ENCODE results near the gene YTHDF1. TPM values are rescaled to one million over a fixed set of nuclear protein-coding genes. Genes with fewer than 3 reads are reported as not detected.

YTHDF1 gene
- total RNA-seq, 2 donors from 2014 or later: 34.7 to 39.1 TPM

DNA sequence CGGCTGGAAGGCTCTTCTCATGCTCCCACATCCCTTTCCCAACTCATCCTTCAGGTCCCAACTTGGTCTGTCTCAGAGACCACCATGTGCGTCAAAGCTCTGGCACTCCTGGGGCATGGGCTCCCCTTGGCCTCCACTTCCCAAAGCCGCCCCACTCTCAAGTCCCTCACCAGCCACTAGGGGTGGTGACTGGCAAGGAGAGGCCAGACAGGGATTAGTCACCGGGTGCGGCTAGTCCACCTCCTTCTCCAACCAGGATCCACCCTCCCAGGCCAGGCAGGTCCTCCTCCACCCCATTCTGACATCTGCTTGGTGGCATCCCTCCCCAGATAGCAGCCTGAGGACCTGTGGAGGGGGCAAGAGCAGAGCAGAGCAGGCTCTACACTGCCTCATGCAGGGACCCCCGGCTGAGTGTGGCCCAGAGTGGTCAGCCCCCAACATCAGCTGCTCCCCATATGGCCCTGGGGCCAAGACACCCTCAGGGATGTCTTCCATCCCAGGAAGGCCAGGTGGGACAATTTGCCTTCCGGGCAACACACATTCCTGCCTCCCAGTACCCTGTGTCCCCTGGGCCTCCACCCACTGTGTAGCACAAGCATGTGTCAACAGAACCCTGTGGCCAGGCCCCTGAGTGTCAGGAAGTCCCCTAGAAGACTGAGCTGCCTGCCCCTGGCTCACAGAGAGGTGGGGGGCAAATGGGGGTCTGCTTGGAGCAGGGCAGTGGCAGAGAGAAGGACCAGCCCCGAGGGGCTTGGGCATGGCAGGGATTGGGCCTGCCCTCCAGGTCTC is 29.2 kb downstream of the YTHDF1 start:
- H3K27ac Mint-ChIP-seq: no peak overlapping the region
- ATAC-seq: no peak
- H3K36me3 Mint-ChIP-seq: no peaks in the 10 kb centered on the region
- H3K9me3 Mint-ChIP-seq: no peaks in the 10 kb centered on the region
- no peak for DNase-seq (ENCODE audit: low spot score in 2 of 2)

GRCh38 chr20:63186084-63186483 is 29.8 kb downstream of the YTHDF1 start:
- ATAC-seq: no peak
- Mint-ChIP-seq H3K36me3 (no peaks in the 10 kb centered on the region), H3K9me3 (no peaks in the 10 kb centered on the region), H3K27ac (no peak overlapping the region)
- no peak for DNase-seq (ENCODE audit: low spot score in 2 of 2)

GRCh38 chr20:63185215-63185796 is 30.6 kb downstream of the YTHDF1 start:
- Mint-ChIP-seq H3K9me3 (no peaks in the 10 kb centered on the region), H3K27ac (no peak overlapping the region), H3K36me3 (no peaks in the 10 kb centered on the region)
- ATAC-seq (no peak), DNase-seq (ENCODE audit: low spot score in 2 of 2) (no peak)

DNA sequence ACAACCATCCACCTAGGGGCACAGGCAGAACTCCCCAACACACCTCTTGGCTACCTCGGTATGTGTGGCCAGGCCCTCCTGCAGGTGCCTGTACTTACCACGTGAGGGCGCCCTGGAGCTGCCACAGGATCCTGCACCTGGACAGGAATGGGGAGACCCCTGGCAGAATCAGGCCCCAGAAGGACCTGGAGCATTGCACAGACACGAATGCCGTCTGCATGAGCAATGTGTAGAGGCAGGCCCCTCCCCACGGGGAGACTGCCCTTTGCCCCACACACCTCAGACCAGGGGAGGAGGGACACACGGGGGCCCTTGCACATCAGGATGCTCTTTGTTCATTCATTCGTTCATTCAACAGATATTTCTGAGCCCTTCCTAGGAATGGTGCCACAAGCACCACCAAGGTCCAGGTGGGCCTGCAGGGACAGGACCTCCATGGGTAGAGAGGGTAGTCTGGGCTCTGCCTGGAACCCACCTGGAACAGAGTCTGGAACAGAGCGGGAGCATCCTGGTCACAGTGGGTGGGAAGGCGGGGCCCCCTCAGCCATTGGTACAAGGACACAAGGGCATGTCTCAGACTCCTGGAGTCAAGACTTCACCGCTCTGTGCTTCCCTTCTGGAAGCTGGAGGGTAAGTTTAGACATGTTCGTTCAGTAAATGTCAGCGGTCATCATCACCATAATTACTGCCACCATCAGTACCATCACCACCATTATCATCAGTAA is 32.3 kb downstream of the YTHDF1 start:
- ATAC-seq (peak; percentile 53 to 66), DNase-seq (ENCODE audit: low spot score in 2 of 2) (peak in 1 of 2 donors; percentile 76)
- Mint-ChIP-seq H3K27ac (no peak overlapping the region), H3K36me3 (no peaks in the 10 kb centered on the region), H3K9me3 (no peaks in the 10 kb centered on the region)

- H3K9me3 Mint-ChIP-seq: no peaks in the 10 kb centered on the region
- ATAC-seq (peak in 1 of 2 donors; percentile 19), DNase-seq (ENCODE audit: low spot score in 2 of 2) (no peak)
- H3K27ac Mint-ChIP-seq: no peak overlapping the region
- no peaks in the 10 kb centered on the region for H3K36me3 Mint-ChIP-seq
These were observed 33.0 kb downstream of the YTHDF1 start for GRCh38 chr20:63182946-63183415.

- DNase-seq (ENCODE audit: low spot score in 2 of 2): no peak
- Mint-ChIP-seq H3K9me3 (no peaks in the 10 kb centered on the region), H3K36me3 (no peaks in the 10 kb centered on the region), H3K27ac (no peak overlapping the region)
- no peak for ATAC-seq
These were observed 33.5 kb downstream of the YTHDF1 start for GRCh38 chr20:63182425-63182824.

GRCh38 chr20:63181226-63181625 is 34.7 kb downstream of the YTHDF1 start:
- no peak for DNase-seq (ENCODE audit: low spot score in 2 of 2)
- Mint-ChIP-seq H3K36me3 (no peaks in the 10 kb centered on the region), H3K27ac (no peak overlapping the region), H3K9me3 (no peaks in the 10 kb centered on the region)
- no peak for ATAC-seq

DNA sequence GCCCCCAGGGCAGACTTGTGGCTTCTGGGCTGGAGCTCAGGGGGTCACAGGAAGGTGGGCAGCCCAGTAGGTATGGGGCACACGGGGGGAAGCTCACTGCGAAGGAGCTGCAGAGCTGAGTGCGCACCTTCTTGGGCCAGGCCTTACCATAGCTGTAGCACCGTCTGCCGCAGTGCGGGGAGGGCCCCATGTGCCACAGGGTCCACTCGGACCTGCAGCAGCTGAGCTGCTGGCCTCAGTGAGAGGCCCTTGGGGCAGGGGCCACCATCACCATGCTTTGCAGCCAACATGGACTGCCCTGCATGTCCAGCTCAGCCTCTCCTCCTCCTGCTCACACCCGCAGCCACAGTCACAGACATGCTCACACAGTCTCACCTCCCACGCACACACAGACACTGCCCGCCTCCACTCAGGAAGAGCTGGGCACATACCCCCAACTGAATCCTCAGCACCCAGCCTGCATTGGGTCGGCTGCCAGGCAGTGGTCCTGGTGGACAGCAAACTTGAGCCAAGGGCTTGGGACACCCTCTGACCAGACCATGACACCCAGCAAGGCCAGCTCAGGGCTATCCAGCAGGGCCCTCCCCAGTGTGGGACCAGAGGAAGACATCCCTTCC is 35.3 kb downstream of the YTHDF1 start:
- no peak for DNase-seq (ENCODE audit: low spot score in 2 of 2)
- Mint-ChIP-seq H3K27ac (no peak overlapping the region), H3K36me3 (no peaks in the 10 kb centered on the region), H3K9me3 (no peaks in the 10 kb centered on the region)
- no peak for ATAC-seq

- ATAC-seq (no peak), DNase-seq (ENCODE audit: low spot score in 2 of 2) (no peak)
- Mint-ChIP-seq H3K27ac (peak overlapping the region in 1 of 2 donors; percentile 44), H3K9me3 (no peaks in the 10 kb centered on the region), H3K36me3 (no peaks in the 10 kb centered on the region)
These were observed 36.0 kb downstream of the YTHDF1 start for GRCh38 chr20:63179687-63180568.

DNA sequence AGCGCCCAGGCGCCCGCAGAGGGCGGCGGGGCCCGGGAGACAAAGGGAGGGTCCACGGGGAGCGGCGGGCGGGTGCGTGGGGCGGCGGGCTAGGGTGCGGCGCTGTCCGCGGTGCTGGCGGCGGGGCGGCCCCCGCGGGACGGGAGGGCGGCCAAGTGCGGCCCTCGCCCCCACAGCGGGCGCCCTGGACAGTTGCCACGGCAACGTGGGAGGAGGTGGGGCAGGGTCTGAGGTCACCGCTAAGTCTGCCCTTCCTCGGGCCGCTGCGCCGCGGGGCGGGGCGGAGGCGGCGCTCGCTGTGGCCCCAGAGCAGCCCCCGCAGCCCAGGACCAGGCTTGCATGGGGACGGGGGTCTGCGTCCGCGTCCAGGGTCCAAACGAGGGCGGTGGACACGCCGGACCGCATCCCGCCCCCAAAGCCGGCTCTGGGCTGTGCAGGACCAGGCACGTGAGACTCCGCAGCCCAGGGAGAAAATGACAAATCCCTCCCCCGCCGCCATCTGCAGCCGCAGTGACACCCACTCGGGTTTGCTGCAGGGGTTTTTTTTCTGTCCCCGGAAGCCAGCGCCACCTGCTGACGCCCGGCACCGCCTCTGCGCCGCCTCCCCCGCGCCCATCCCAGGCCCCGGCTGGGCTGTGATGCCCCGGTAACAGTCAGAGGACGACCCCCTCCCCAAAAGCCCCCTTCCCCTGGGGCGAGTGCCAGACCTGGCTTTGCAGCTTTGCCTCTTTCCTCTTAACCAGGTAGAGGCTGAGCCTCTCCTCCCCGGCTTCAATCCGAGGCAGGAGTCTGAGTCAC is 36.8 kb downstream of the YTHDF1 start:
- Mint-ChIP-seq H3K36me3 (no peaks in the 10 kb centered on the region), H3K9me3 (no peaks in the 10 kb centered on the region), H3K27ac (peak overlapping the region in 1 of 2 donors; percentile 44)
- peak; percentile 60 to 63 for DNase-seq (ENCODE audit: low spot score in 2 of 2)
- peak; percentile 41 to 82 for ATAC-seq

DNA sequence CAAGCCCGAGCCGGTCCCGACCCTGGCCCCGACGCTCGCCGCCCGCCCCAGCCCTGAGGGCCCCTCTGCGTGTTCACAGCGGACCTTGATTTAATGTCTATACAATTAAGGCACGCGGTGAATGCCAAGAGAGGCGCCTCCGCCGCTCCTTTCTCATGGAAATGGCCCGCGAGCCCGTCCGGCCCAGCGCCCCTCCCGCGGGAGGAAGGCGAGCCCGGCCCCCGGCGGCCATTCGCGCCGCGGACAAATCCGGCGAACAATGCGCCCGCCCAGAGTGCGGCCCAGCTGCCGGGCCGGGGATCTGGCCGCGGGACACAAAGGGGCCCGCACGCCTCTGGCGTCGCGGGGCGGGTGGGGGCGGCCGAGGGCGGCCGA is 37.5 kb downstream of the YTHDF1 start:
- DNase-seq (ENCODE audit: low spot score in 2 of 2): no peak
- H3K36me3 Mint-ChIP-seq: no peaks in the 10 kb centered on the region
- ATAC-seq: no peak
- H3K9me3 Mint-ChIP-seq: no peaks in the 10 kb centered on the region
- H3K27ac Mint-ChIP-seq: no peak overlapping the region

DNA sequence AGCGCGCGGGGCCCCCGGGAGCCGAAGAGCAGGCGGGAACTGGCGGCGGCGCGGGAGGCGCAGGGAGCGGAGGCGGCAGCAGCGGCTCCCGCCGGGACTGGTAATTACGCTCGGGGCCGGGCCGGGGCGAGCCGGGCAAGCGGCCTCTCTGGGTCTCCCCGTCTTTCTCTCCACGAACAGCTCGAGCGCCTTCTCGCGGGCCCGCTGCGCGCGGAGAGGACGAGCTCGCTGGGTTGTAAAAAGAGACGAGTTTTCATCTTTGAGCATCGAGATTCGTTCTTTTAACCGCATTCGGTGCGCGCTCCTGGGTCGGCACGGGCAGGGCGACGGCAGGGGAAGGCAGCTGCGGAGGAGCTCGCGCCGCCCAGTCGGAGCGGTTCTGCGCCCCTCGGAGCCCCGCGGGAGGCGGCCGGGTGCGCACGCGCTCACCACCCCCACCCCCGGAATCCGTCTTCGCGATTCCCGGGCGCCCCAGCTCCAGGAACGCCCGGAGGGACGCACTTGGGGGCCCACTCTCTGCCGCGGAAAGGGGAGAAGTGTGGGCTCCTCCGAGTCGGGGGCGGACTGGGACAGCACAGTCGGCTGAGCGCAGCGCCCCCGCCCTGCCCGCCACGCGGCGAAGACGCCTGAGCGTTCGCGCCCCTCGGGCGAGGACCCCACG is 38.0 kb downstream of the YTHDF1 start:
- DNase-seq (ENCODE audit: low spot score in 2 of 2) (no peak), ATAC-seq (no peak)
- Mint-ChIP-seq H3K36me3 (no peaks in the 10 kb centered on the region), H3K9me3 (no peaks in the 10 kb centered on the region), H3K27ac (peak overlapping the region in 1 of 2 donors; percentile 72)

DNA sequence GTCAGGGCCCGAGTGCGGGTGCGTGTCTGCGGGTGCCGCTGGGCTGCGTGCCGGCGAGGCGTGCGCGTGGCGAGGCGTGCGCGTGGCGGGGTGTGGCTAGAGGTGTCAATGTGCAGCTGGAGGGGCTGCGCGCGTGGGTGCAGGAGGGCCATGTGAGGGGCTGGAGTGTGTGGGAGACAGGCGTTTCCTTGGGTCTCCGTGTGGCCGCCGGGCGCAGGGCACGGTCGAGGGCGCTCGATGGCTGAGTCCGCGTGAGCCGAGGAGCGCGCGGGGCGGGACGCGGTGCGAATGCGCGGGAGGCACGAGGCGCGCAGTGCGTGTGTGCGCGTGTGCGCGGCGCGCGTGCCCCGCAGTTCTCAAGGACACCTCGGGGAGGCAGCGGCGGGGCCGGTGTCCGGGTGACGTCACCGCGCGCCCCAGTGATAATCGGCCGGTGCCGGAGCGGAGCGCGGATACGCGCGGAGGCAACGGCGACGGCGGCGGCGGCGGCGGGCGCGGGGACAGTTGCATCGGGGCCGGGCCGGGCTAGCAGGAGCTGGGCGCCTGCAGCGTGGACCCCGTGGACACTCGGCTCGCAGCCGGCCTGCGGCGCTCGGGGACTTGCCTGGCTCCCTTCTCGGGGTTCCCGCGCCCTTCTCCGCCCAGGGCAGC is 38.7 kb downstream of the YTHDF1 start:
- ATAC-seq (peak in 1 of 2 donors; percentile 29), DNase-seq (ENCODE audit: low spot score in 2 of 2) (peak in 1 of 2 donors; percentile 36)
- H3K36me3 Mint-ChIP-seq: no peaks in the 10 kb centered on the region
- no peaks in the 10 kb centered on the region for H3K9me3 Mint-ChIP-seq
- no peak overlapping the region for H3K27ac Mint-ChIP-seq

GRCh38 chr20:63176427-63177133 is 39.4 kb downstream of the YTHDF1 start:
- no peak for ATAC-seq
- DNase-seq (ENCODE audit: low spot score in 2 of 2): no peak
- Mint-ChIP-seq H3K9me3 (no peaks in the 10 kb centered on the region), H3K27ac (no peak overlapping the region), H3K36me3 (no peaks in the 10 kb centered on the region)

Data from activated naive CD4-positive, alpha-beta T cell treated with anti-CD3 and anti-CD28 coated beads, Interleukin-2, amount 50 U/mL, for 72 hours (primary cell).